ENCODE measurements around the gene SWSAP1.

- TF ChIP-seq, protein P1, sequence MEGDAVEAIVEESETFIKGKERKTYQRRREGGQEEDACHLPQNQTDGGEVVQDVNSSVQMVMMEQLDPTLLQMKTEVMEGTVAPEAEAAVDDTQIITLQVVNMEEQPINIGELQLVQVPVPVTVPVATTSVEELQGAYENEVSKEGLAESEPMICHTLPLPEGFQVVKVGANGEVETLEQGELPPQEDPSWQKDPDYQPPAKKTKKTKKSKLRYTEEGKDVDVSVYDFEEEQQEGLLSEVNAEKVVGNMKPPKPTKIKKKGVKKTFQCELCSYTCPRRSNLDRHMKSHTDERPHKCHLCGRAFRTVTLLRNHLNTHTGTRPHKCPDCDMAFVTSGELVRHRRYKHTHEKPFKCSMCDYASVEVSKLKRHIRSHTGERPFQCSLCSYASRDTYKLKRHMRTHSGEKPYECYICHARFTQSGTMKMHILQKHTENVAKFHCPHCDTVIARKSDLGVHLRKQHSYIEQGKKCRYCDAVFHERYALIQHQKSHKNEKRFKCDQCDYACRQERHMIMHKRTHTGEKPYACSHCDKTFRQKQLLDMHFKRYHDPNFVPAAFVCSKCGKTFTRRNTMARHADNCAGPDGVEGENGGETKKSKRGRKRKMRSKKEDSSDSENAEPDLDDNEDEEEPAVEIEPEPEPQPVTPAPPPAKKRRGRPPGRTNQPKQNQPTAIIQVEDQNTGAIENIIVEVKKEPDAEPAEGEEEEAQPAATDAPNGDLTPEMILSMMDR (IDR thresholded peaks at IDR 0.05), result no peak
- TF ChIP-seq POLR2AphosphoS5 (IDR thresholded peaks at IDR 0.05), result no peak
Observed at GRCh38 chr19:11423791-11424181, 49.3 kb downstream of the SWSAP1 start.

Data from suprapubic skin (tissue), 3 donors.